Iris pigment epithelial cell (primary cell): ENCODE measurements around the gene ATP13A1.
A peak's percentile ranks its signal among the peaks of the same experiment; 100 is the strongest.
"Not testable (repeated sequence)": the region's sequence is repeated elsewhere in the genome, so short reads cannot be mapped to it uniquely, and the experiment has no call there.

Experiments
- DNase-seq: peaks from one replicate; pipeline ENCODE4 v3.0.0-alpha.2; 2011; ENCODE audit warnings: low read depth

ATP13A1 gene

DNA sequence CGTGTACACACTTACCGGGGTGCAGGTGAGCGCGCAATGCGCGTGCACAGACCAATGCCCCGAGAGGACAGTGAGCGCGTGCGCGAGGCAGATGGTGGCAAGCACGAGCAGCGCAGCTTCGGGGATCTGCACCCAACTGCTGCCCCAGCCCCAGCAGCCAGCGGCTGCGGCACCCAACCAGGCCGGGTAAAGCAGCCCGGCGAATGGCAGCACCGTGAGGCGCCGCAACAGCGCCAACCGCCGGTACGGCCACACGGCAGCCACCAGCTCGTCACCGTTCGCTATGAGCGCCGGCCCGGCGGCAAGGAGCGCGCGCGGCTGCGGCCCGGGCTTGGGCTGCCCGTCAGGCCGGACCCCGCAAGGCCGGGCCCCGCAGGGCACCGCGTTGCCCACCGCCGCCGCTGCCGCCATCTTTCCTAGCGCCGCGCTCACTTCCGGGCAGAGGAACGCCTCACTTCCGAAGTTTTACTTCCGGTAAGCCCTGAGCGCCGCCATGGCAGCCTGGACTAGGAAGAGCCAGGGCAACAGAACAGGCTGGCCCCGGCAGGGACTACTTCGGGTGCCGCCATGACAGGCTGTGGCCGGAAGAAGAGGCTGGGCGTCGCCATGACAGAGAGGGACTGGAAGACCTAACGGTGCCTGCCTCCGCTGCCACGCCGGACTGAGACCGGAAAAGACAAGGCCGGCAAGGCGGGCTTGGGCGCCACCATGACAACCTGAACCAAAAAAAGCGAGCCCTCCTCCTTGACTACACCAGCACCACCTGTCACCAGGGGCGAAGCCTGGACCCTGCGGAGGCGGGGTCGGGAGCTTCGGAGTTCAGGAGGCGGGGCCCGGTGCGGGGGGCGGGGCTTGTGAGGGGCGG, at the start of gene ATP13A1:
ATP13A1 (minus strand) TSS at position 421 of the 865 bp plus-strand sequence; CDS start at position 411, 10 bp downstream.
- DNase-seq, result peak; percentile 98

DNA sequence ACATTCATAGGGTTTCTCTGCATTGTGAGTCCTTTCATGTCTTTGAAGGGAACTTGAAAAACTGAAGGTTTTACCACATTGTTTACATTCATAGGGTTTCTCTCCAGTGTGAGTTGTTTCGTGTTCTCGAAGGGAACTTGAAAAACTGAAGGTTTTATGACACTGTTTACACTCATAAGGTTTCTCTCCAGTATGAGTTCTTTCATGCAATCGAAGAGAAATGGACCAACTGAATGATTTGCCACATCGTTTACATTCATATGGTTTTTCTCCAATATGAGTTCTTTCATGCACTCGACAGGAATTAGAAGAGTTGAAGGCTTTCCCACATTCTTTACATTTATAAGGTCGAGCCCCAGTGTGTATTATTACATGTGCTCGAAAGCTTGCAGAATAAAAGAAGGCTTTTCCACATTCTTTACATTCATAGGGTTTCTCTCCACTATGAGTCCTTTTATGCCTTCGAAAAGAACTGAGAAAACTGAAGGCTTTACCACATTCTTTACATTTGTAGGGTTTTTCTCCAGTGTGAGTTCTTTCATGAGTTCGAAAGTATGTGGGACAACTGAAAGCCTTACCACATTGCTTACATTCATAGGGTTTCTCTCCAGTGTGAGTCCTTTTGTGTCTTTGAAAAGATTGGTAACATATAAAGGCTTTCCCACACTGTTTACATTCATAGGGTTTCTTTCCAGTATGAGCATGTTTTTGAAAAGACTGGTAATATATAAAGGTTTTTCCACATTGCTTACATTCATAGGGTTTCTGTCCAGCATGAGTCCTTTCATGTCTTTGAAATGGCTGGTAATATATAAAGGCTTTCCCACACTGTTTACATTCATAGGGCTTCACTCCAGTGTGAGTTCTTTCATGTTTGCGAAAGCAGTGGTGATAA, 48.7 kb upstream of the ATP13A1 start:
- DNase-seq, result peak; percentile 5

DNA sequence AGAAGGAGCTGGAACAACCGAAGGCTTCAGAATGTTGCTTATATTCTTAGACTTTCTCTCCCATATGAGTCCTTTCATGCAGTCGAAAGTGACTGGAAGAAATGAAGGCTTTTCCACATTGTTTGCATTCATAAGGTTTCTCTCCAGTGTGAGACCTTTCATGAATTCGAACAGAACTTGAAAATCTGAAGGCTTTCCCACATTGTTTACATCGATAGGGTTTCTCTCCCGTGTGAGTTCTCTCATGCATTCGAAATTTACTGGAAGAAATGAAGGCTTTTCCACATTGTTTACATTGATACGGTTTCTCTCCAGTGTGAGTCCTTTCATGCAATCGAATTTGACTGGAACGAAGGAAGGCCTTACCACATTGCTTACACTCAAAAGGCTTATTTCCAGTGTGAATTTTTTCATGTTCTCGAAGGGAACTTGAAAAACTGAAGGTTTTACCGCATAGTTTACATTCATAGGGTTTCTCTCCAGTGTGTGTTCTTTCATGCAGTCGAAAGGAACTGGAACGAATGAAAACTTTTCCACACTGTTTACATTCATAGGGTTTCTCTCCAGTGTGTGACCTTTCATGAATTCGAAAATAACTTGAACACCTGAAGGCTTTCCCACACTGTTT, 47.9 kb upstream of the ATP13A1 start:
- no peak for DNase-seq

DNA sequence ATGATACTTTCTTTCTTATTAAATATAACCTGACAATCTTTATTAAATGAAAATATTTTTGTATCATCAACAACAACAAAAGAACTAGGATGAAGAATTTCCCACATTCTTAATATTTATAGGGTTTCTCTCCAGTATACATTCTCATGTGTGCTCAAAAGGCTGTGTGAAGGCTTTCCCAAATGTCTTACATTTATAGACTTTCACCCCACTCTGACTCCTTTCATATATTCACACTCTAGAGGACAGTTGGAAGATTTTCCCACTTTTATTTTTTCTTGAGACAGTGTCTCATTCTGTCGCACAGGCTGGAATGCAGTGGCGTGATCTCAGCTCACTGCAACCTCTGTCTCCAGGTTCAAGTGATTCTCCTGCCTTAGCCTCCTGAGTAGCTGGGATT, 47.0 kb upstream of the ATP13A1 start:
- no peak for DNase-seq

DNA sequence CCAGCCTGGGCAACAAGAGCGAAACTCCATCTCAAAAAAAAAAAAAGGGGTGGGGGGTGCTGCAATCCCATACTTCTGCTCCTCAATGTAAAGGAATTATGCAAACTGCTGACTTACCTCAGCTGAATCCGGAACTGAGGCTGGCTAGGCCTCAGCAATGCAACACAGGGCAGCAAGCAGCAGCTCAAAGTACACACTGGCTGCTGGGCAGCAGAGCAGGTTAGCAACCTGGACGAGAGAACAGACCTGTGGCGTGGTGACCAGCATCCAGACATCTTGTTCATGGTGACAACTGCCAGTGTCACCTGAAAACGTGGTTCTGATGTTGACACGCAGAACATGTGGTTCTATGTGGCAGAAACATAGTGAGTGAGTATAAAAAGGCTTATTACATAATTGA, 41.4 kb upstream of the ATP13A1 start:
- DNase-seq, result no peak

DNA sequence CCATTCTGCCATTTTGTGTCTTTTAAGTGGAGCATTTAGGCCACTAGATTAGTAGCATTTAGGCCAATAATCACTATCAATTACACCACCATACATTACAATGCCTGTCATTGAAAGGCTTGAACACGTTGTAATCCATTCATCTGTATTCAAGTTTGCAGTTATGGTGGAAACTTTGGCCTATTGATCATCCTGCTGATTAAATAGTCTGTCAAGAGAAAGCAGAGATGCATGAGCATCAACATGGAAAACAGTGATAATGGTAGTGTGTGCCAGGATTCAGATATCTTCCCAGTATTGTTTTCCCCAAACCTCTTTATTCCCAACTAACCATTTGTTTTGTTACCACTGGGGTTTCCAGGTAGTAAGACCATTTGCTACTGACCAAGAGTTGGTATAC, 37.0 kb upstream of the ATP13A1 start:
- DNase-seq, result not testable (repeated sequence)

DNA sequence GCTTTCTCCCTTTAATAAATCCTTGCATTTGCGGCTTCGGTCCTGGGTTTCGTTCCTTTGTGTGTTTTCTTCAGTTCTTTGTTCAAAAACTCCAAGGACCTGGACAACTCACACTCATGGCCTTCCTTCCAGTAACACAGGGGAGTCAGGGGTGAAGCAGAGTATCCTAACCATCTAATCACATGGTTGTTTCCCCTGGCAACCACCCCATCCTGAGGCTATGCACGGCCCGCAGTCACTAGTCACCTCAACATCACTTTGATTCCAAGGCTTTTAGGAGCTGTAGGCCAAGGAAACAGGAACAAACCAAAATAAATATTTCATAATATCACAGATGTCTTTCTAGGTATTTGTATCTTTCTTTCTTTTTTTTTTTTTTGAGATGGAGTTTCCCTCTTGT, 34.1 kb upstream of the ATP13A1 start:
- DNase-seq, result no peak

DNA sequence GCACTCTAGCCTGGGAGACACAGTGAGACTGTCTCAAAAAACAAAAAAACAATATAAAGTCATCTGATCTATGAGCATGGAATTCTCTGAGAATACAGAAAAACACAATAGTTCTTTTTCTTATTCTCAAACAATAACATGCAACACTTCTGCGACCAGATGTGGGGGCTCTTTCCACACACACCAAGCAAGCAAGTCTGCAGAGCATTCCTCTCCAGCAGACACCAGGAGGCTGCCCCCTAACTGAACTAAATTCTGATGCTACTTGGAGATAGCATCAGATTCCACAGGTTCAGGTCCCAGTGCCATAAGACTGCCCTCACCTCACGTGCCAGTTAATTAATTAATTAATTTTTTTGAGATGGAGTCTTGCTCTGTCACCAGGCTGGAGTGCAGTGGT, 32.9 kb upstream of the ATP13A1 start:
- no peak for DNase-seq

DNA sequence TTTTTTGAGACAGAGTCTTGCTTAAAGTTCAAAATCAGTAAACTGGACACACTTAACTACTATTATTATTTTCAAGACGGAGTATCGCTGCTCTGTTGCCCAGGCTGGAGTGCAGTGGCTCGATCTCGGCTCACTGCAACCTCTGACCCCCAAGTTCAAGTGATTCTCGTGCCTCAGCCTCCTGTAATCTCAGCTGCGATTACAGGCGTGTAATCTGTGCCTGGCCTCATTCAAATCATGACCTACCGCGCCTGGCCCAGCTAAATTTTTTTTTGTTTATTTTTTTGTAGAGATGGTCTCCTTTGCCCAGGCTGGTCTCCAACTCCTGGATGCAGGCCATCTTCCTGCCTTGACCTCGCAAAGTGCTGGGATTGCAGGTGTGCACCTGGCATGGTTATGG, 28.2 kb upstream of the ATP13A1 start:
- DNase-seq, result no peak

DNA sequence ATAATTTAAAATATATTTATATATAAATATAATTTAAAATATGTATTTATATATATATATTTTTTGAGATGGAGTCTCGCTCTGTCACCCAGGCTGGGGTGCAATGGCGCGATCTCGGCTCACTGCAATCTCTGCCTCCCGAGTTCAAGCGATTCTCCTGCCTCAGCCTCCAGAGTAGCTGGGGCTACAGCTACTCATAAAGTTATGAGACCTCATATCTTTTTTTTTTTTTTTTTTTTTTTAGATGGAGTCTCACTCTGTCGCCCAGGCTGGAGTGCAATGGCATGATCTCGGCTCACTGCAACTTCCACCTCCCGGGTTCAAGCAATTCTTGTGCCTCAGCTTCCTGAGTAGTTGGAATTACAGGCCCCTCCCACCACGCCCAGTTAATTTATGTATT, 25.5 kb upstream of the ATP13A1 start:
- DNase-seq, result not testable (repeated sequence)

DNA sequence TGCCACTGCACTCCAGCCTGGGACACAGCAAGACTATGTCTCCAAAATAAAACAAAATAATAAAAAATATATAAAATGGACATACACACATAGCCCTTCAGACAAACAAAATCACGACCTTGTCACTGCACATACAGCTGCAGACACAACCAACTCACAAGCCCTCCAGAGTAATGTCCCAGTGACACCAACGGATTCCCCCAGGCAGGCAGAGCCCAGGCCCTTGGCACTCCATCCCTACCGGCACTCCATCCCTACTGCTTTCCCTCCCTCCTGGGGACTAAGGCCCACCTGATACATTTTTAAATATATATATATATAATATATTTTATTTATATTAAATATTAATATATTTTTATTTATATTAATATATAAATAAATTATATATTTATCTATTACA, 23.6 kb upstream of the ATP13A1 start:
- DNase-seq, result no peak

DNA sequence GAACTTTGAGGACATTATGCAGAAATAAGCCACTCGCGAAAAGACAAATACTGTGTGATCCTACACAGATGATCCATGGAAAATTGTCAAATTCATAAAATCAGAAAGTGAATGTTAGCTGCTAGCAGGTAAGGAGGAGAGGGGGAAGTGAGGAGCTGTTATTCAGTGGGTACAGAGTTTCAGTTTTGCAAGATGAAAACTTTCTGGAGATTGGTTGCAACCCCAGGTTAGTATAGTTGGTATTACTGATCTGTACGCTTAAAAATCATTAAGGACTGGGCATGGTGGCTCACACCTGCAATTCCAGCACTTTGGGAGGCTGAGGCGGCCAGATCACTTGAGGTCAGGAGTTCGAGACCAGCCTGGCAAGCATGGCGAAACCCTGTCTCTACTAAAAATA, 23.1 kb upstream of the ATP13A1 start:
- DNase-seq, result no peak

DNA sequence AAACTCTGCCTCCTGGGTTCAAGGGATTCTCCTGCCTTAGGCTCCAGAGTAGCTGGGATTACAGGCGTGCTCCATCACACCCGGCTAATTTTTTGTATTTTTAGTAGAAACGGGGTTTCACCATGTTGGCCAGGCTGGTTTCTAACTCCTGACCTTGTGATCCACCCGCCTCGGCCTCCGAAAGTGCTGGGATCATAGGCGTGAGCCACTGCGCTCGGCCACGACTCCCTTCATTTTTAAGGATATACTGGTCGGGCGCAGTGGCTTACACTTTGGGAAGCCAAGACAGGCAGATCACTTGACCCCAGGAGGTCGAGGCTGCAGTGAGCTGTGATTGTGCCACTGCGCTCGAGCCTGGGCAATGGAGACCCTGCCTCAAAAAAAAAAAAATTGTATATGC, 22.6 kb upstream of the ATP13A1 start:
- not testable (repeated sequence) for DNase-seq

DNA sequence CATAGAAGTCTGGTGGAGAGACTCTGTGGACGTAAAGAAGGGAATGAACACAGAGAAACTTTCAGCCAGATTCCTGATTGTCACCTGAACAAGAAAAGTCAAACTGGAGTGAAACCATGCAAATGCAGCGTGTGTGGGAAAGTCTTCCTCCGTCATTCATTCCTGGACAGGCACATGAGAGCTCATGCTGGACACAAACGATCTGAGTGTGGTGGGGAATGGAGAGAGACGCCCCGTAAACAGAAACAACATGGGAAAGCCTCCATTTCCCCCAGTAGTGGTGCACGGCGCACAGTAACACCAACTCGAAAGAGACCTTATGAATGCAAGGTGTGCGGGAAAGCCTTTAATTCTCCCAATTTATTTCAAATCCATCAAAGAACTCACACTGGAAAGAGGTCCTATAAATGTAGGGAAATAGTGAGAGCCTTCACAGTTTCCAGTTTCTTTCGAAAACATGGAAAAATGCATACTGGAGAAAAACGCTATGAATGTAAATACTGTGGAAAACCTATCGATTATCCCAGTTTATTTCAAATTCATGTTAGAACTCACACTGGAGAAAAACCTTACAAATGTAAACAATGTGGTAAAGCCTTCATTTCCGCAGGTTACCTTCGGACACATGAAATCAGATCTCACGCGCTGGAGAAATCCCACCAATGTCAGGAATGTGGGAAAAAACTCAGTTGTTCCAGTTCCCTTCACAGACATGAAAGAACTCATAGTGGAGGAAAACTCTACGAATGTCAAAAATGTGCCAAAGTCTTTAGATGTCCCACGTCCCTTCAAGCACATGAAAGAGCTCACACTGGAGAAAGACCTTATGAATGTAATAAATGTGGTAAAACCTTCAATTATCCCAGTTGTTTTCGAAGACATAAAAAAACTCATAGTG, 15.9 kb upstream of the ATP13A1 start:
- no peak for DNase-seq

DNA sequence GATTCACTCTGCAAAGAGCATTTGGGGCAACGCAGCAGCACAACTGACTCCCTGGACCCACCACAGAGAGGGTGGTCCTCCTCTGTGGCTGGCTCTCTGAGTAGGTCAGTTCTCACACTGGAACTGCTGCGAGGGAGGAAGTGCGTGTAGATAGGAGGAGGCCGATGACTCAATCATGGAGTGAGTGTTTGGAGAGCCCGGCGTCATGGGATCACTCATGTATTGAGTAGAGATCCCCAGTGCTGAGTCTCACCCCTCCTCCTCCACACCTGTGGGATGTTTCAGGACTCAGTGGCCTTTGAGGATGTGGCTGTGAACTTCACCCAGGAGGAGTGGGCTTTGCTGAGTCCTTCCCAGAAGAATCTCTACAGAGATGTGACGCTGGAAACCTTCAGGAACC, 14.1 kb upstream of the ATP13A1 start:
- DNase-seq, result no peak

DNA sequence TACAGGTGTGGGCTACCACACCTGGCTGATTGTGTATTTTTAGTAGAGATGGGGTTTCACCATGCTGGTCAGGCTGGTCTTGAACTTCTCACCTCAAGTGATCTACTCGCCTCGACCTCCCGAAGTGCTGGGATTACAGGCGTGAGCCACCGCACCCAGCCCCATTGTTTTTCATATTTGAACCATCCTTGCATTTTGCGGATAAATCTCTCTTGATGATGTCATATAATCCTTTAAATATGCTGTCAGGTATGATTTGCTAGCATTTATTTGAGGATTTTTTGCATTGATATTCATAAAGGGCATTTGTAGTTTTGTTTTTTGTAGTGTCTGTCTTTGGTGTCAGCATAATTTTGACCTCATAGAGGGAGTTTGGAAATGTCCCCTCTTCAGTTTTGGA, 10.8 kb upstream of the ATP13A1 start:
- DNase-seq, result no peak

DNA sequence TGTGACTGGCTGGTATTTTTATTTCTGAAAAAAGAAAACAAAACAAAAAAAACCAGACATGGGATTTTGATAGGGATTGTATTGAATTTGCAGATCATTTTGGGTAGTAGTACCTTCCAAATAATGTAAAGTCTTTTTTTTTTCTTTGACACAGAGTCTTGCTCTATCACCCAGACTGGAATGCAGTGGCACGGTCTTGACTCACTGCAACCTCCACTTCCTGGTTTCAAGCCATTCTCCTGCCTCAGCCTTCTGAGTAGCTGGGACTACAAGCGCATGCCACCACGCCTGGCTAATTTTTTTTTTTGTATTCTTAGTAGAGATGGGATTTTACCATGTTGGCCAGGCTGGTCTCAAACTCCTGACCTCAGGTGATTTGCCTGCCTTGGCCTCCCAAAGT, 9.3 kb upstream of the ATP13A1 start:
- no peak for DNase-seq

DNA sequence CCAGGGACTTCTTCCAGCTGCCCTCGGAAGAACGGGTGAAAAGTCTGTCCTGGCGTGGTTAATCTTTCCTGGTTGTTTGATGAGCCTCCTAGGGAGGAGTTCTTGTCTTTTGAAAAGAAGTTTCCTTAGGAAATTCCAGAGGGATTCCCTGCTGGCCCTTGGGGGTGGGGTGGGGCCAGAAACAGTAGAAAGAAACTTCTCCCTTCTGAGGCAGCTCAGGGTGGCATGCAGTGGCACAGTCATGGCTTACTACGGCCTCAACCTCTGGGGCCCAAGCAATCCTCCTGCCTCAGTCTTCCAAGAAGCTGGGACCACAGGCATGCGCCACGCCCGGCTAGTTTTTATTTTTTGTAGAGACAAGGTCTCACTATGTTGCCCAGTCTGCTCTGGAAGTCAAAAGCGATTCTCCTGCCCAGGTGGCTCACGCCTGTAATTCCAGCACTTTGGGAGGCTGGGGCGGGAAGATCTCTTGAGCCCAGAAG, 6.6 kb upstream of the ATP13A1 start:
- DNase-seq, result no peak

DNA sequence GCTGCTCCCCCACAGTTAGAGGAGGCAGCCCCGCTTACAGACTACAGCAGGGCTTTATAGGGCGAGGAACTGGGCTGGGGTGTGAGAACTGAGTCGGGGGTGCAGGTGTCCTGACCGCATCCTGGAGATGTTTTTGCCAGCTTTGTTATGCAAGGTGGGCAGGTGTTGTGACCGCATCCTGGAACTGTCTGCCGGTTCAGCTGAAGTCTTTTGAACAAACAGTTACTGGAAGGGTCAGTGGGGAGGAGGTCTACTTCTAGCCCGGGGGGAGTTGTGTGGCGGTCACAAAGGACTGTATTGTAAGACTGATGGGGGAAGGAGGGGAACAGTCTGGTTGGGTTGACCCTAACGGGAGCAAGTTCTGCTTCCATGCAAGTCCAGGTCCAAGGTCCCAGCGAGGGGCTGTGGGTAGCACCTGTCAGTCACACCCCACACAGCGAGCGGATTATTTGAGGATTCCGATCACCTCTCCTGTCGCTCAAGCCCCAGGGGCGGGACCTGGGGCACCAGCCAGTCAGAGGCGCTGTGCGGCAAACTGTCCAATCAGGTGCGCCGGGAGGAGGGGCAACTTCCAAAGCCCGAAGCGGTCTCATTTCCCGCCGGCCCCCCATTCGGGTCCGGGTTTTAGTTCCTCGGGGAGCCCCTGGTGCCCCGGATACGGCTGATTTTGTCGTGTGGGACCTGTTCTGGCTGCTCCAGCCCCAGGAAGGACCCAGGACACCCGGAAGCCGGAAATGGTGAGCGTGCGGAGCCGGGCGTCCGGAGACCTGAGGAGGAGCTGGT, 4.9 kb upstream of the ATP13A1 start, which contains the start of gene ZNF101:
ZNF101 (plus strand) TSS at position 610 of the 783 bp plus-strand sequence; CDS start at position 735, 125 bp downstream.
- peak; percentile 89 for DNase-seq

DNA sequence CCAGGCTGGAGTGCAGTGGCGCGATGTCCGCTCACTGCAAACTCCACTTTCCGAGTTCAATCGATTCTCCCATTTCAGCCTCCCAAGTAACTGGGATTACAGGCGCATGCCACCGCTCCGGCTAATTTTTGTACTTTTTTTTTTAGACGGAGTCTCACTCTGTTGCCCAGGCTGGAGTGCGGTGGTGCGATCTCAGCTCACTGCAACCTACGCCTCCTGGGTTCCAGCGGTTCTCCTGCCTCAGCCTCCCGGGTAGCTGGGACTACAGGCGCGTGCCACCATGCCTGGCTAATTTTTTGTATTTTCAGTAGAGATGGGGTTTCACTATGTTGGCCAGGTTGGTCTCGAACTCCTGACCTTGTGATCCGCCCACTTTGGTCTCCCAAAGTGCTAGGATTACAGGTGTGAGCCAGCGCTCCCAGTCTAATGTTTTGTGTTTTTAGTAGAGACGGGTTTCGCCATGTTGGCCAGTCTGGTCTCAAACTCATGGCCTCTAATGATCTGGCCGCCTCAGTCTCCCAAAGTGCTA, 2.0 kb upstream of the ATP13A1 start:
- DNase-seq, result not testable (repeated sequence)
